ENCODE results near the gene WNT10A. TPM values are rescaled to one million over a fixed set of nuclear protein-coding genes. Genes with fewer than 3 reads are reported as not detected.
"Not testable (repeated sequence)": the region's sequence is repeated elsewhere in the genome, so short reads cannot be mapped to it uniquely, and the experiment has no call there.

Gene WNT10A
- total and polyA plus RNA-seq, 9 donors: 0.04 to 12.4 (median 0.27) TPM; not detected in 4

GRCh38 chr2:218924757-218925156, 44.1 kb downstream of the WNT10A start:
- Histone ChIP-seq H3K27ac (no peak overlapping the region), H3K4me1 (ENCODE audit: insufficient read depth) (no peaks in the 10 kb centered on the region), H3K9me3 (no peaks in the 10 kb centered on the region), H3K36me3 (no peaks in the 10 kb centered on the region), H3K4me3 (no peak overlapping the region), H3K27me3 (no peaks in the 10 kb centered on the region)
- WGBS, 3 donors: 88 to 97% (median 96%) methylated on average over 2 of the region's 2 CpGs
- intact Hi-C loops (cut with DNase I): no loop called here
- no peak for TF ChIP-seq POLR2A (IDR thresholded peaks at IDR 0.05)
- no peak for DNase-seq

- no peaks in the 10 kb centered on the region for H3K4me1 ChIP-seq (ENCODE audit: insufficient read depth)
- intact Hi-C loops (cut with DNase I): no loop called here
- no peak for DNase-seq
- H3K4me3 ChIP-seq: no peak overlapping the region
- WGBS, 3 donors: 65 to 71% (median 69%) methylated on average over 2 of the region's 2 CpGs
- no peaks in the 10 kb centered on the region for H3K9me3 ChIP-seq
- H3K27ac ChIP-seq: no peak overlapping the region
- no peaks in the 10 kb centered on the region for H3K27me3 ChIP-seq
- H3K36me3 ChIP-seq: no peaks in the 10 kb centered on the region
- TF ChIP-seq POLR2A (IDR thresholded peaks at IDR 0.05) (no peak), EP300 (IDR thresholded peaks at IDR 0.05) (no peak)
- TF ChIP-seq, protein P1, sequence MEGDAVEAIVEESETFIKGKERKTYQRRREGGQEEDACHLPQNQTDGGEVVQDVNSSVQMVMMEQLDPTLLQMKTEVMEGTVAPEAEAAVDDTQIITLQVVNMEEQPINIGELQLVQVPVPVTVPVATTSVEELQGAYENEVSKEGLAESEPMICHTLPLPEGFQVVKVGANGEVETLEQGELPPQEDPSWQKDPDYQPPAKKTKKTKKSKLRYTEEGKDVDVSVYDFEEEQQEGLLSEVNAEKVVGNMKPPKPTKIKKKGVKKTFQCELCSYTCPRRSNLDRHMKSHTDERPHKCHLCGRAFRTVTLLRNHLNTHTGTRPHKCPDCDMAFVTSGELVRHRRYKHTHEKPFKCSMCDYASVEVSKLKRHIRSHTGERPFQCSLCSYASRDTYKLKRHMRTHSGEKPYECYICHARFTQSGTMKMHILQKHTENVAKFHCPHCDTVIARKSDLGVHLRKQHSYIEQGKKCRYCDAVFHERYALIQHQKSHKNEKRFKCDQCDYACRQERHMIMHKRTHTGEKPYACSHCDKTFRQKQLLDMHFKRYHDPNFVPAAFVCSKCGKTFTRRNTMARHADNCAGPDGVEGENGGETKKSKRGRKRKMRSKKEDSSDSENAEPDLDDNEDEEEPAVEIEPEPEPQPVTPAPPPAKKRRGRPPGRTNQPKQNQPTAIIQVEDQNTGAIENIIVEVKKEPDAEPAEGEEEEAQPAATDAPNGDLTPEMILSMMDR (IDR thresholded peaks at IDR 0.05): no peak
Observed at GRCh38 chr2:218925434-218925833, 44.8 kb downstream of the WNT10A start.

DNA sequence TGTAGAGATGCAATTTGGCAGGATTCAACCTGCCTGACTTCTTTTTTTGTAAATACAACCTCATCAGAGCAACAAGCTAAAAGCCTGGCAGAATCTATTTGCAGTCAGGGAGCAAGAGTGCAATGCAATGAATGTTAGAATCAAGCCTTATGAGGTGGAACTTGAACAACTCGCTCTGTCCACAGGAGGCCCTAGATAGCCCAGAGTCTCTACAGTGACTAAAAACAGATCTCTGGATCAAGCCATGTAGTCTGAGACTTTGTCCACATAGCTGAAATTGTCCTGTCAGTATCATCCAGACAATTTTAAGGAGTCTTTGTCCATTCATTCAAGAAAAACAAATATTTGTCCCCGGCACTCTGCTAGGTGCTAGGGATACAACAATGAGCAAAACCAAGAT, 46.8 kb downstream of the WNT10A start:
- H3K27me3 ChIP-seq: no peaks in the 10 kb centered on the region
- intact Hi-C loops (cut with DNase I): no loop called here
- TF ChIP-seq POLR2A (IDR thresholded peaks at IDR 0.05): no peak
- TF ChIP-seq EP300 (IDR thresholded peaks at IDR 0.05): no peak
- TF ChIP-seq, protein P1 (IDR thresholded peaks at IDR 0.05): no peak
- 65 to 72% (median 68%) methylated on average over 2 of the region's 2 CpGs for WGBS, 3 donors
- DNase-seq: no peak
- H3K27ac ChIP-seq: no peak overlapping the region
- H3K9me3 ChIP-seq: no peaks in the 10 kb centered on the region
- H3K4me1 ChIP-seq (ENCODE audit: insufficient read depth): no peaks in the 10 kb centered on the region
- no peak overlapping the region for H3K4me3 ChIP-seq
- H3K36me3 ChIP-seq: no peaks in the 10 kb centered on the region

- Histone ChIP-seq H3K4me3 (no peak overlapping the region), H3K9me3 (no peaks in the 10 kb centered on the region), H3K4me1 (ENCODE audit: insufficient read depth) (no peaks in the 10 kb centered on the region), H3K36me3 (no peaks in the 10 kb centered on the region), H3K27me3 (no peaks in the 10 kb centered on the region), H3K27ac (no peak overlapping the region)
- intact Hi-C loops (cut with DNase I): no loop called here
- TF ChIP-seq, protein P1 (IDR thresholded peaks at IDR 0.05): no peak
- TF ChIP-seq POLR2A (IDR thresholded peaks at IDR 0.05) (no peak), EP300 (IDR thresholded peaks at IDR 0.05) (no peak)
- WGBS, 3 donors: 18 to 23% (median 19%) methylated on average over 4 of the region's 4 CpGs
- no peak for DNase-seq
Observed at GRCh38 chr2:218927876-218928275, 47.2 kb downstream of the WNT10A start.

- H3K36me3 ChIP-seq; DNase-seq; H3K27me3 ChIP-seq; H3K4me1 ChIP-seq (ENCODE audit: insufficient read depth); H3K9me3 ChIP-seq; H3K27ac ChIP-seq; intact Hi-C loops (cut with DNase I); H3K4me3 ChIP-seq: not testable (repeated sequence)
- WGBS, 3 donors: 90 to 93% (median 92%) methylated on average over 7 to 10 of the region's 10 CpGs
Observed at GRCh38 chr2:218930488-218930887, 49.8 kb downstream of the WNT10A start.

DNA sequence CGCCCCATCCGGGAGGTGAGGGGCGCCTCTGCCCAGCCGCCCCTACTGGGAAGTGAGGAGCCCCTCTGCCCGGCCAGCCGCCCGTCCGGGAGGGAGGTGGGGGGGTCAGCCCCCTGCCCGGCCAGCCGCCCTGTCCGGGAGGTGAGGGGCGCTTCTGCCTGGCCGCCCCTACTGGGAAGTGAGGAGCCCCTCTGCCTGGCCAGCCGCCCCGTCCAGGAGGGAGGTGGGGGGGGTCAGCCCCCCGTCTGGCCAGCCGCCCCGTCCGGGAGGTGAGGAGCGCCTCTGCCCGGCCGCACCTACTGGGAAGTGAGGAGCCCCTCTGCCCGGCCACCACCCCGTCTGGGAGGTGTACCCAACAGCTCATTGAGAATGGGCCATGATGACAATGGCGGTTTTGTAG, 51.1 kb downstream of the WNT10A start:
- H3K36me3 ChIP-seq; DNase-seq; H3K27me3 ChIP-seq; intact Hi-C loops (cut with DNase I); H3K9me3 ChIP-seq; H3K27ac ChIP-seq; H3K4me1 ChIP-seq (ENCODE audit: insufficient read depth); H3K4me3 ChIP-seq: not testable (repeated sequence)
- 91 to 96% (median 92%) methylated on average over 6 to 24 of the region's 25 CpGs for WGBS, 3 donors

Small RNA genes lying within 50 kb of the gene (small RNA-seq; reads per million reads assigned to genes)
- gene RNU6-642P: not detected

Other genes starting within 250 kb of the WNT10A start
- gene ZNF142, start 221.2 kb upstream of the WNT10A start, total RNA-seq: 10 to 100 TPM; 10.9 to 33.9 (median 24.0) TPM
- 1 to 10 TPM; 7.0 to 8.2 TPM for gene ZNF142, start 221.2 kb upstream of the WNT10A start, polyA plus RNA-seq
- 10 to 100 TPM; 14.7 to 45.2 (median 35.0) TPM for gene BCS1L, start 221.2 kb upstream of the WNT10A start, total RNA-seq
- gene BCS1L, start 221.2 kb upstream of the WNT10A start, polyA plus RNA-seq: 10 to 100 TPM; 31.5 to 34.4 TPM
- 10 to 100 TPM; 11.7 to 38.6 (median 25.7) TPM for gene RNF25, start 208.8 kb upstream of the WNT10A start, total RNA-seq
- gene RNF25, start 208.8 kb upstream of the WNT10A start, polyA plus RNA-seq: 10 to 100 TPM; 26.5 to 45.9 TPM
- gene STK36, start 208.8 kb upstream of the WNT10A start, total RNA-seq: 10 to 100 TPM; 26.8 to 93.2 (median 39.1) TPM
- gene STK36, start 208.8 kb upstream of the WNT10A start, polyA plus RNA-seq: 10 to 100 TPM; 28.7 to 38.5 TPM
- 10 to 100 TPM; 12.4 to 19.6 (median 17.6) TPM for gene TTLL4, start 170.0 kb upstream of the WNT10A start, total RNA-seq
- 10 to 100 TPM in 1 of 2 donors, 1 to 10 TPM in 1; 6.9 to 17.2 TPM for gene TTLL4, start 170.0 kb upstream of the WNT10A start, polyA plus RNA-seq
- 10 to 100 TPM; 22.0 to 59.5 (median 34.4) TPM for gene CYP27A1, start 98.7 kb upstream of the WNT10A start, total RNA-seq
- gene CYP27A1, start 98.7 kb upstream of the WNT10A start, polyA plus RNA-seq: 10 to 100 TPM; 30.0 to 39.0 TPM
- under 1 TPM in 2 of 7 donors, not detected in 5; 0.11 to 0.32 TPM for gene PRKAG3, start 49.0 kb upstream of the WNT10A start, total RNA-seq
- not detected for gene PRKAG3, start 49.0 kb upstream of the WNT10A start, polyA plus RNA-seq
- gene WNT6, start 21.0 kb upstream of the WNT10A start, total RNA-seq: 1 to 10 TPM; 1.1 to 4.5 (median 2.0) TPM
- 1 to 10 TPM in 1 of 2 donors, under 1 TPM in 1; 0.13 to 2.9 TPM for gene WNT6, start 21.0 kb upstream of the WNT10A start, polyA plus RNA-seq
- gene CDK5R2, start 78.8 kb downstream of the WNT10A start, total RNA-seq: not detected
- gene CDK5R2, start 78.8 kb downstream of the WNT10A start, polyA plus RNA-seq: not detected
- gene FEV, start 104.3 kb downstream of the WNT10A start, total RNA-seq: under 1 TPM in 2 of 7 donors, not detected in 5; 0.11 to 0.13 TPM
- not detected for gene FEV, start 104.3 kb downstream of the WNT10A start, polyA plus RNA-seq
- gene CRYBA2, start 112.6 kb downstream of the WNT10A start, total RNA-seq: not detected
- not detected for gene CRYBA2, start 112.6 kb downstream of the WNT10A start, polyA plus RNA-seq
- gene CFAP65, start 160.7 kb downstream of the WNT10A start, total RNA-seq: 10 to 100 TPM in 1 of 7 donors, 1 to 10 TPM in 1, under 1 TPM in 3, not detected in 2; 0.82 to 19.6 (median 0.95) TPM
- gene CFAP65, start 160.7 kb downstream of the WNT10A start, polyA plus RNA-seq: under 1 TPM in 1 of 2 donors, not detected in 1; 0.04 TPM
- under 1 TPM in 3 of 7 donors, not detected in 4; 0.15 to 0.80 (median 0.36) TPM for gene IHH, start 180.1 kb downstream of the WNT10A start, total RNA-seq
- 1 to 10 TPM in 1 of 2 donors, under 1 TPM in 1; 0.12 to 1.6 TPM for gene IHH, start 180.1 kb downstream of the WNT10A start, polyA plus RNA-seq

Data from ovary (tissue), 9 donors.